ENCODE measurements around the gene P2RY6.

Gene P2RY6

GRCh38 chr11:73322382-73323306 lies 50.5 kb downstream of the P2RY6 start:
- no peak for TF ChIP-seq CTCF (IDR thresholded peaks at IDR 0.05; ENCODE audit: control extremely low read depth, extremely low read depth, low read depth, missing control alignments)
- DNase-seq (ENCODE audit: extremely low spot score): peak; percentile 47
- CTCF ChIA-PET: interaction anchor here (1.1 to 13.4 kb wide), 5 partner anchors 13 to 62 kb away, joined by 3 to 302 read pairs (median 39); partner anchors contain the start of gene ARHGEF17
- POLR2A ChIA-PET: interaction anchor here (0.5 kb wide), 1 partner anchor 136 kb away, joined by 3 read pairs; no protein-coding TSS in a partner anchor

- CTCF ChIA-PET: interaction anchor here (6.3 to 13.4 kb wide), 3 partner anchors 12 to 27 kb away, joined by 39 to 302 read pairs (median 132); partner anchors contain the start of gene ARHGEF17
- POLR2A ChIA-PET: no interaction called here
- DNase-seq (ENCODE audit: extremely low spot score): no peak
- no peak for TF ChIP-seq CTCF (IDR thresholded peaks at IDR 0.05; ENCODE audit: control extremely low read depth, extremely low read depth, low read depth, missing control alignments)
These were observed 51.3 kb downstream of the P2RY6 start for GRCh38 chr11:73323464-73323863.

GRCh38 chr11:73324116-73324515 lies 52.0 kb downstream of the P2RY6 start:
- CTCF ChIA-PET: interaction anchor here (6.3 to 13.4 kb wide), 3 partner anchors 11 to 27 kb away, joined by 39 to 302 read pairs (median 132); partner anchors contain the start of gene ARHGEF17
- no peak for DNase-seq (ENCODE audit: extremely low spot score)
- POLR2A ChIA-PET: no interaction called here
- TF ChIP-seq CTCF (IDR thresholded peaks at IDR 0.05; ENCODE audit: control extremely low read depth, extremely low read depth, low read depth, missing control alignments): no peak

GRCh38 chr11:73324665-73325035 lies 52.5 kb downstream of the P2RY6 start:
- TF ChIP-seq CTCF (IDR thresholded peaks at IDR 0.05; ENCODE audit: control extremely low read depth, extremely low read depth, low read depth, missing control alignments): no peak
- no peak for DNase-seq (ENCODE audit: extremely low spot score)
- ChIA-PET CTCF (interaction anchor here (1.1 to 13.4 kb wide), 4 partner anchors 11 to 75 kb away, joined by 3 to 302 read pairs (median 86); partner anchors contain the start of gene ARHGEF17), POLR2A (interaction anchor here (1.5 kb wide), 1 partner anchor 10 kb away, joined by 3 read pairs; no protein-coding TSS in a partner anchor)

GRCh38 chr11:73325036-73325981 lies 53.2 kb downstream of the P2RY6 start:
- ChIA-PET CTCF (interaction anchor here (0.6 to 13.4 kb wide), 6 partner anchors 10 to 653 kb away, joined by 3 to 302 read pairs (median 24); partner anchors contain the start of gene ARHGEF17), POLR2A (interaction anchor here (1.1 to 1.5 kb wide), 2 partner anchors 10 to 140 kb away, joined by 3 read pairs; no protein-coding TSS in a partner anchor)
- TF ChIP-seq CTCF (IDR thresholded peaks at IDR 0.05; ENCODE audit: control extremely low read depth, extremely low read depth, low read depth, missing control alignments): no peak
- DNase-seq (ENCODE audit: extremely low spot score): peak; percentile 88
